ENCODE measurements around the gene PKD2L1.

- TF ChIP-seq CTCF (IDR thresholded peaks at IDR 0.05; ENCODE audit: insufficient read depth, low read length): no peak
- TF ChIP-seq POLR2AphosphoS5 (IDR thresholded peaks at IDR 0.05; ENCODE audit: low read depth): no peak
- TF ChIP-seq GABPA (IDR thresholded peaks at IDR 0.05; ENCODE audit: low read depth): no peak
- no peak for TF ChIP-seq SPI1 (IDR thresholded peaks at IDR 0.05; ENCODE audit: borderline replicate concordance, low read depth)
- no peak for TF ChIP-seq REST (IDR thresholded peaks at IDR 0.05; ENCODE audit: insufficient replicate concordance, low read depth)
Observed at GRCh38 chr10:100372415-100373297, 42.6 kb upstream of the PKD2L1 start.

Measured in HL-60 (cell line).